Measurements from ENCODE around the gene IKZF4. TPM values are rescaled to one million over a fixed set of nuclear protein-coding genes. Genes with fewer than 3 reads are reported as not detected.
"Not testable (repeated sequence)": the region's sequence is repeated elsewhere in the genome, so short reads cannot be mapped to it uniquely, and the experiment has no call there.

The IKZF4 gene
- total and polyA plus RNA-seq, 4 donors = 3.3 to 10.7 (median 5.2) TPM

DNA sequence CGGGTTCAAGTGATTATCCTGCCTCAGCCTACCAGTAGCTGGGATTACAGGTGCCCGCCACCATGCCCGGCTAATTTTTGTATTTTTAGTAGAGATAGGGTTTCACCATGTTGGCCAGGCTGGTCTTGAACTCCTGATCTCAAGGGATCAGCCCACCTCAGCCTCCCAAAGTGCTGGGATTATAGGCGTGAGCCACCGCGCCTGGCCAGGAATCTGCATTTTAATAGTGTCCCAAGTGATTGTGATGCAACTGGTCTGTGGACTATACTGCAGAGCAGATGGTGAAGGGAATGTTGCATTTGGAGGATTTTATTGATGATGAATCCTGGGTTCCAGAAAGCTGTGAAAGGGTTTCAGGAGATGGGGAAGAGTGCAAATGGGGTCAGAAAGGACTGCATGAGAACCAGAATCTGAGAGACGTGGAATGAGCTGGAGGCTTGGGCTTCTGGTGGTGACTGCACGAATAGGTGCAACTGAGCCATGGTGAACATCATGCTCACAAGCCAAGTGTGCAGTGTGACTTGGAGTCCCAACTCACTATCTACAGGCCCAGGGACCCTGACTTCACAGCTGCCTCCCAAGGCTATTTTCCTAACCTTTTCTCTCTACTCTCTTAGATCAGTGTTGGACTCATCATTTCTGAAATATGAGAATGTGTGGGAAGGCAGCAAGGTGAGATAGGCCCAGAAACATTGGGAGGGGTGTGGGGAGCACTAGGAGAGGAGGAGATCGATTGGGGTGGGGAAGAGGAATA, 25.4 kb downstream of the IKZF4 start:
- Histone ChIP-seq H3K9me3 (ENCODE audit: control insufficient read depth in 4 of 4, insufficient read depth in 3 of 4, low read length in 3 of 4) (no peaks in the 10 kb centered on the region), H3K4me1 (ENCODE audit: control insufficient read depth in 5 of 5, insufficient read depth in 5 of 5, low read length in 5 of 5) (peaks cover 0 to 10% (median 7%) of the 10 kb centered on the region in 5 donors), H3K27me3 (ENCODE audit: control insufficient read depth in 3 of 3, insufficient read depth in 3 of 3, low read length in 2 of 3) (no peaks in the 10 kb centered on the region), H3K9ac (ENCODE audit: insufficient read depth in 1 of 2, low read length in 2 of 2) (no peak overlapping the region), H3K27ac (ENCODE audit: low read depth in 1 of 2, low read length in 1 of 2) (no peak overlapping the region), H3K36me3 (ENCODE audit: control insufficient read depth in 4 of 4, insufficient read depth in 4 of 4, low read length in 4 of 4) (peaks cover 10 to 20% (median 16%) of the 10 kb centered on the region in 4 donors), H3K4me3 (no peak overlapping the region)
- DNase-seq (no peak), ATAC-seq (ENCODE audit: insufficient read depth, low FRiP score) (no peak)
- TF ChIP-seq, protein P1, sequence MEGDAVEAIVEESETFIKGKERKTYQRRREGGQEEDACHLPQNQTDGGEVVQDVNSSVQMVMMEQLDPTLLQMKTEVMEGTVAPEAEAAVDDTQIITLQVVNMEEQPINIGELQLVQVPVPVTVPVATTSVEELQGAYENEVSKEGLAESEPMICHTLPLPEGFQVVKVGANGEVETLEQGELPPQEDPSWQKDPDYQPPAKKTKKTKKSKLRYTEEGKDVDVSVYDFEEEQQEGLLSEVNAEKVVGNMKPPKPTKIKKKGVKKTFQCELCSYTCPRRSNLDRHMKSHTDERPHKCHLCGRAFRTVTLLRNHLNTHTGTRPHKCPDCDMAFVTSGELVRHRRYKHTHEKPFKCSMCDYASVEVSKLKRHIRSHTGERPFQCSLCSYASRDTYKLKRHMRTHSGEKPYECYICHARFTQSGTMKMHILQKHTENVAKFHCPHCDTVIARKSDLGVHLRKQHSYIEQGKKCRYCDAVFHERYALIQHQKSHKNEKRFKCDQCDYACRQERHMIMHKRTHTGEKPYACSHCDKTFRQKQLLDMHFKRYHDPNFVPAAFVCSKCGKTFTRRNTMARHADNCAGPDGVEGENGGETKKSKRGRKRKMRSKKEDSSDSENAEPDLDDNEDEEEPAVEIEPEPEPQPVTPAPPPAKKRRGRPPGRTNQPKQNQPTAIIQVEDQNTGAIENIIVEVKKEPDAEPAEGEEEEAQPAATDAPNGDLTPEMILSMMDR (IDR thresholded peaks at IDR 0.05; ENCODE audit: control extremely low read depth, extremely low read depth) = no peak
- WGBS, 2 donors = 88 to 89% methylated on average over 9 of the region's 9 CpGs

DNA sequence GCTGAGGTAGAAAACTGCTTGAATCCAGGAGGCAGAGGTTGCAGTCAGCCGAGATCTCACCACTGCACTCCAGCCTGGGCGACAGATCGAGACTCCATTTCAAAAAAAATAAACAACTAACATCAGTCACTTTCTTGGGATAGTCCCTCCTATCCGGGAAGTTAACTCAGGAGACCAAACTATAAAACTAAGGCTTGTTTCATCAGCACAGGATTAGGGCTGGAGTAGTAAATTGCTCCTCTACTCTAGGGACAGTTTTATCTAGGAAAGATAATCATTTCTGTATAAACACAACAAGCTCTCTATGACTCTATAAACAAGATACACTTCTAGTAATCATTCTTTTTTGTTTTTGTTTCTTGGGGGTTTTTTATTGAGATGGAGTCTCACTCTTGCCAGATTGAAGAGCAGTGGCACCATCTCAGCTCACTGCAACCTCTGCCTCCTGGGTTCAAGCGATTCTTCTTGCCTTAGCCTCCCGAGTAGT, 32.6 kb downstream of the IKZF4 start:
- no peak for DNase-seq
- Histone ChIP-seq H3K4me1 (ENCODE audit: control insufficient read depth in 5 of 5, insufficient read depth in 5 of 5, low read length in 5 of 5) (no peaks in the 10 kb centered on the region), H3K4me3 (no peak overlapping the region), H3K36me3 (ENCODE audit: control insufficient read depth in 4 of 4, insufficient read depth in 4 of 4, low read length in 4 of 4) (no peaks in the 10 kb centered on the region), H3K27ac (ENCODE audit: low read depth in 1 of 2, low read length in 1 of 2) (no peak overlapping the region), H3K27me3 (ENCODE audit: control insufficient read depth in 3 of 3, insufficient read depth in 3 of 3, low read length in 2 of 3) (no peaks in the 10 kb centered on the region), H3K9ac (ENCODE audit: insufficient read depth in 1 of 2, low read length in 2 of 2) (no peak overlapping the region), H3K9me3 (ENCODE audit: control insufficient read depth in 4 of 4, insufficient read depth in 3 of 4, low read length in 3 of 4) (no peaks in the 10 kb centered on the region)
- TF ChIP-seq, protein P1 (IDR thresholded peaks at IDR 0.05; ENCODE audit: control extremely low read depth, extremely low read depth) = no peak
- 82 to 88% methylated on average over 6 of the region's 6 CpGs for WGBS, 2 donors
- ATAC-seq (ENCODE audit: insufficient read depth, low FRiP score) = no peak

DNA sequence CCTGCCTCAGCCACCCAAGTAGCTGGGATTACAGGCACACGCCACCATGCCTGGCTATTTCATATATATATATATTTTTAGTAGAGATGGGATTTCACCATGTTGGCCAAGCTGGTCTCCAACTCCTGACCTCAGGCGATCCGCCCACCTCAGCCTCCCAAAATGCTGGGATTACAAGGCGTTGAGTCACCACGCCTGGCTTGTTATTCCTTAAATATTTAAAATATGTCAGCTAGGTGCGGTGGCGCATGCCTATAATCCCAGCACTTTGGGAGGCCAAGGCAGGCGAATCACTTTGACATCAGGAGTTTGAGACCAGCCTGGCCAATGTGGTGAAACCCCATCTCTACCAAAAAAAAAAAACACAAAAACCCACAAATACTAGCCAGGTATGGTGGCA, 39.1 kb downstream of the IKZF4 start:
- not testable (repeated sequence) for ATAC-seq (ENCODE audit: insufficient read depth, low FRiP score); H3K4me3 ChIP-seq; H3K36me3 ChIP-seq (ENCODE audit: control insufficient read depth in 4 of 4, insufficient read depth in 4 of 4, low read length in 4 of 4); DNase-seq; H3K27ac ChIP-seq (ENCODE audit: low read depth in 1 of 2, low read length in 1 of 2); H3K4me1 ChIP-seq (ENCODE audit: control insufficient read depth in 5 of 5, insufficient read depth in 5 of 5, low read length in 5 of 5); H3K9me3 ChIP-seq (ENCODE audit: control insufficient read depth in 4 of 4, insufficient read depth in 3 of 4, low read length in 3 of 4); H3K27me3 ChIP-seq (ENCODE audit: control insufficient read depth in 3 of 3, insufficient read depth in 3 of 3, low read length in 2 of 3); H3K9ac ChIP-seq (ENCODE audit: insufficient read depth in 1 of 2, low read length in 2 of 2)
- 94 to 99% methylated on average over 8 of the region's 8 CpGs for WGBS, 2 donors

GRCh38 chr12:56061982-56062381, 41.1 kb downstream of the IKZF4 start:
- H3K9ac ChIP-seq (ENCODE audit: insufficient read depth in 1 of 2, low read length in 2 of 2) = no peak overlapping the region
- H3K27me3 ChIP-seq (ENCODE audit: control insufficient read depth in 3 of 3, insufficient read depth in 3 of 3, low read length in 2 of 3) = no peaks in the 10 kb centered on the region
- H3K4me1 ChIP-seq (ENCODE audit: control insufficient read depth in 5 of 5, insufficient read depth in 5 of 5, low read length in 5 of 5) = no peaks in the 10 kb centered on the region
- H3K4me3 ChIP-seq = no peak overlapping the region
- ATAC-seq (ENCODE audit: insufficient read depth, low FRiP score) (no peak), DNase-seq (no peak)
- H3K9me3 ChIP-seq (ENCODE audit: control insufficient read depth in 4 of 4, insufficient read depth in 3 of 4, low read length in 3 of 4) = no peaks in the 10 kb centered on the region
- H3K36me3 ChIP-seq (ENCODE audit: control insufficient read depth in 4 of 4, insufficient read depth in 4 of 4, low read length in 4 of 4) = no peaks in the 10 kb centered on the region
- no peak overlapping the region for H3K27ac ChIP-seq (ENCODE audit: low read depth in 1 of 2, low read length in 1 of 2)
- TF ChIP-seq, protein P1 (IDR thresholded peaks at IDR 0.05; ENCODE audit: control extremely low read depth, extremely low read depth) = no peak
- WGBS, 2 donors = 74 to 85% methylated on average over 5 of the region's 5 CpGs
